ENCODE measurements around the gene GSK3B. TPM values are rescaled to one million over a fixed set of nuclear protein-coding genes. Genes with fewer than 3 reads are reported as not detected.

The GSK3B gene
- total RNA-seq, 1 experiment from 2014 or later, result 56.5 TPM

GRCh38 chr3:119864476-119864875, 229.8 kb downstream of the GSK3B start:
- no peak overlapping the region for H2AFZ ChIP-seq (ENCODE audit: low read length)
- TF ChIP-seq CTCF (conservative IDR thresholded peaks at IDR 0.05), result no peak
- Mint-ChIP-seq H3K36me3 (ENCODE audit: insufficient read depth in 1 of 3, low read depth in 3 of 3) (peaks cover 21 to 24% (median 21%) of the 10 kb centered on the region in 3 experiments), H3K4me3 (no peak overlapping the region), H3K4me1 (no peaks in the 10 kb centered on the region), H3K27ac (no peak overlapping the region), H3K9me3 (peaks cover 0 to 1% of the 10 kb centered on the region in 2 experiments; a peak in 1 of 5 replicates), H3K27me3 (ENCODE audit: low read depth) (no peaks in the 10 kb centered on the region)
- no peak overlapping the region for H4K8ac ChIP-seq (replicated peaks; ENCODE audit: insufficient read length, low read depth, low read length)
- no peak overlapping the region for H3K4me2 ChIP-seq (ENCODE audit: insufficient read depth, insufficient read length, low read length)
- H2AK5ac ChIP-seq (ENCODE audit: insufficient read length, low read length), result no peak overlapping the region
- no peak for DNase-seq
- H2BK5ac ChIP-seq (ENCODE audit: insufficient read length, low read length), result no peak overlapping the region
- no peak overlapping the region for H2BK15ac ChIP-seq (ENCODE audit: low read depth, low read length)
- H3K9me3 ChIP-seq (ENCODE audit: control insufficient read depth, low read depth, low read length), result no peaks in the 10 kb centered on the region
- WGBS (ENCODE audit: extremely low coverage, insufficient read length, low lambda C conversion rate), result no CpG with 5 or more reads among the region's 7 CpGs
- H3K79me2 ChIP-seq (ENCODE audit: insufficient read depth, low read length), result no peaks in the 10 kb centered on the region
- no peak overlapping the region for H2BK120ac ChIP-seq (ENCODE audit: low read depth, low read length, poor library complexity, severe bottlenecking)
- H3K9ac ChIP-seq (ENCODE audit: extremely low read depth, insufficient read length, low read length), result no peak overlapping the region
- no peak overlapping the region for H3K27ac ChIP-seq (ENCODE audit: insufficient read length, low read depth, low read length)
- H3T11ph ChIP-seq (ENCODE audit: low read length), result no peak overlapping the region
- no peaks in the 10 kb centered on the region for H3K23me2 ChIP-seq (ENCODE audit: insufficient read length, low read depth, low read length, poor library complexity, severe bottlenecking)
- H2BK12ac ChIP-seq (ENCODE audit: insufficient read length, low read depth, low read length), result no peak overlapping the region
- no peaks in the 10 kb centered on the region for H3K4me1 ChIP-seq (ENCODE audit: insufficient read depth, low read length)
- no peak overlapping the region for H3K4ac ChIP-seq (ENCODE audit: low read depth, low read length)
- no peak overlapping the region for H4K5ac ChIP-seq (ENCODE audit: insufficient read length, low read depth, low read length)
- H3K18ac ChIP-seq (ENCODE audit: insufficient read length, low read depth, low read length), result no peak overlapping the region
- H3K56ac ChIP-seq (ENCODE audit: insufficient read length, low read depth, low read length), result no peak overlapping the region
- H4K20me1 ChIP-seq (ENCODE audit: control insufficient read depth, insufficient read depth, insufficient read length), result no peaks in the 10 kb centered on the region
- no peak overlapping the region for H4K91ac ChIP-seq (ENCODE audit: insufficient read length, low read depth, low read length)
- H3K79me1 ChIP-seq (ENCODE audit: insufficient read depth, low read depth, low read length, poor library complexity, severe bottlenecking), result no peaks in the 10 kb centered on the region
- no peak overlapping the region for H2BK20ac ChIP-seq (ENCODE audit: low read depth, low read length, poor library complexity, severe bottlenecking)
- no peak overlapping the region for H3K14ac ChIP-seq (ENCODE audit: insufficient read depth, low read length)
- H3K27me3 ChIP-seq (ENCODE audit: insufficient read depth, low read length), result no peaks in the 10 kb centered on the region
- no peak overlapping the region for H3K23ac ChIP-seq (ENCODE audit: insufficient read length, low read depth, low read length)
